KG1 (cell line): ENCODE data around the gene TMEM134.
A peak's percentile ranks its signal among the peaks of the same experiment; 100 is the strongest.

Source experiments
- DNase-seq: peaks from one replicate; lab custom pipeline; 2025; lab: John Stamatoyannopoulos, UW

Gene TMEM134

DNA sequence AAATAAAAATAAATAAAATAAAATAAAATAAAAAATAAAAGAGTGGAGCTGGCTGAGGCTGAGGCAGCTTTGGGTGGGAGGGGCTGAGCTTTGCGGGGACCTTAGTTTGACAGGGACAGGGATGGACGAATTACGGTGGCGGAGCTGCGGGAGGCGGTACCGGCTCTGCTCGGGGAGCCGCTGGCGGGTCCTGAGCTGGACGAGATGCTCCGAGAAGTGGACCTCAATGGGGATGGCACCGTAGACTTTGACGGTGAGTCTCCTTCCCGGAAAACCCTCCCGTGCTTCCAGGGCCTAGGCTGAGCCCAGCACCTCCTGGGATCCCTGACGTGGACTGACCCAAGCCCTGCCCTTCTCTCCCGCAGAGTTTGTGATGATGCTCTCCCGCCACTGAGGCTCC is 10.8 kb downstream of the TMEM134 start:
- no peak for DNase-seq

- DNase-seq: no peak
These were observed 11.6 kb downstream of the TMEM134 start for GRCh38 chr11:67457453-67457852.

DNA sequence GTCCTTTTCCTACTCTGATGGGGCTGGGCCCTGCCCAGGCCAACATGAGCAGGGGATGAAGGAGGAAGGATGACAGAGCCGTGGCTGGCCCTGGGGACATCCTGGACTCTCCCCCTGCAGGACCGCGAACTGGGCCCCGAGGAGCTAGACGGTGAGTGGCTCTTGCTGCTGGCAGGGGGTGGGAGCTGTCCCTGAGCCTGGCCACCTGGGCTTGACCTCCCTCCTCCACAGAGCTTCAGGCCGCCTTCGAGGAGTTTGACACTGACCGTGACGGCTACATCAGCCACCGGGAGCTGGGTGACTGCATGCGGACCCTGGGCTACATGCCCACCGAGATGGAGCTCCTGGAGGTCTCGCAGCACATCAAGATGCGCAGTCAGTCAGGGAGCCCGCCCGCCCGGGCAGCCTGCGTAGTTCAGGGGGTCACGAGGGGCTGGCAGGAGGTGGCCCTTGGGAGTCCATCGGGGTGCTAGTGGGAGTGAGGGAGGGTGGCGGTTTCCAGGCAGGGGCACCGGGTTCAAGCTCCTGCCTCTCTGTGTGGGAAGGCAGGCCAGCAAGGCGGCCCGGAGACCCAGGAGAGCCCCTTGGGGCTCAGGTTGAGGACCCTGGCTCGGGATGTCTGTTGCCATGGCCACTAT is 12.9 kb downstream of the TMEM134 start:
- no peak for DNase-seq

GRCh38 chr11:67455054-67455453 is 14.0 kb downstream of the TMEM134 start, which contains the start of gene CABP4:
Gene CABP4, plus strand, starts transcription at chr11:67455354. Its CDS starts 70 bp downstream, at chr11:67455424.
- DNase-seq: no peak

DNA sequence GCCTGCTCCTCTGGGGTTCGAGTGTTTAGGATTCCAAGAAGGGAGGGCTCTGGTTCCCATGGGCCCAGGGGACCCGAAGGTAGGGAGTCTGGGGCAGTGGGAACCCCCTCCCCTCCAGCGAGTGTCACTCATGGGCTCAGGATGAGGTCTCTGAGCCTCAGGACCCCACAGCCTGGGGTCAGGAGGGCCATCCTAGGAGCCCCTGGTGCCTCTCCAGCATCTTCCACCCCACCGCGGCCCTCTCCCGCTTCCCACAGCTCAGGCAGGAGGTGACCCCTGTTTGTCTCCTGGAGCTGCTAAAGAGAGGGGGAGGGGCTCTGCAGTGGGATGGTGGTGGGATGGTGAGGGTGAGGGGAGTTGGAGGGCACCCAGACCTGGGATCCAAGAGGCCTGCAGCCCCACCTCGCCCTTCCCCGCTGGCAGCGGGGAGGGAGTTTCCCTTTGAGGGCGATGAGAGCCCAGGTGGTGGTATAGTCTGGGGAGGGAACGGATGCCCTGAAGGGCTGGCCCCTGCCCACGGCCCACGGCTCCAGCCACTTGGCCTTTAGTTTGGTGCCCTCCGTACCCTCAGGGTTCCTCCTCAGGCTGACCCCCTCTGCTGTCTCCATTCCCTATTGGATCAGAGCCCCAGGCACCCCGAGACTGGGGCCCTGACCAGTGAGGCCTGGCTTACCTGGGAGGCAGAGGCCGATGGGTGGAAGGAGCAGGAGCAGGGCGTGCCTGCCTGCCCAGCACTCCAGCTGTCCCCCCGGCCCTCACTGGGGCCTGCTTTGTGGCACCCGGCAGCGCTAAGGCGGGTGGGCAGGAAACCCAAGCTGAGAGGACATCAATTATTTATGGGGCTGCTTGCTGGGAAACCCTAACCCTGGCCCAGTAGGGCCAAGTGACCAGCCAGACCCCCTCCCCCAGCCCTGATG is 15.0 kb downstream of the TMEM134 start:
- no peak for DNase-seq

GRCh38 chr11:67452141-67452952 is 16.7 kb downstream of the TMEM134 start, which contains the start of gene GPR152:
Gene GPR152, minus strand, starts transcription at chr11:67452729. Its CDS starts 5 bp downstream, at chr11:67452724.
- DNase-seq: no peak

GRCh38 chr11:67451658-67451976 is 17.4 kb downstream of the TMEM134 start:
- no peak for DNase-seq

- DNase-seq: no peak
These were observed 18.0 kb downstream of the TMEM134 start for GRCh38 chr11:67450796-67451657.

- peak; percentile 50 for DNase-seq
These were observed 19.8 kb downstream of the TMEM134 start for GRCh38 chr11:67449116-67449844.

- DNase-seq: no peak
These were observed 20.8 kb downstream of the TMEM134 start for GRCh38 chr11:67448220-67448609.

- no peak for DNase-seq
These were observed 23.5 kb downstream of the TMEM134 start for GRCh38 chr11:67445515-67445914.

- DNase-seq: no peak
These were observed 26.3 kb downstream of the TMEM134 start for GRCh38 chr11:67442504-67443404.

- DNase-seq: no peak
These were observed 27.2 kb downstream of the TMEM134 start for GRCh38 chr11:67441731-67442351.

DNA sequence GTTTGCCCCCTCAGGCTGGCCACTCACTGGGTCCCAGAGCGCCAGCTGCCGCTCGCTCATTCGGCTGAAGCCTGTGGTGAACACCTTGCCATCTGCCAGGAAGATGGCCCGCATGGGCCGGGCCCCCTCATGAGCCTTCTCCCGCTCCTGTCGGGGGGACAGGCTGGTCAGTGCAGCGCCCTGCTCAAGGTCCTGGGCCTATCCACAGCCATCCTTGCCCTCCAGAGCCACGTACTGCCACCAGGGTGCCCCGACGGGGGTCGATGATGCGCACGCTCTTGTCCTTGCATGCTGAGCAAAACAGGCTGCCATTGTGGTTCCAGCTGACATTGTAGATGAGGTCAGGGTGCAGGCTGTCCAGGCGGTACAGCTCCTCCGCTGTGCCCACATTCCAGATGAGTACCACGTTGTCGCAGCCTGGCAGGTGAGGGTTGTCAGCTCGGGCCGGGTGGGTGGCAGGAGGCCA is 27.9 kb downstream of the TMEM134 start:
- DNase-seq: no peak

- no peak for DNase-seq
These were observed 28.6 kb downstream of the TMEM134 start for GRCh38 chr11:67440229-67441097.

DNA sequence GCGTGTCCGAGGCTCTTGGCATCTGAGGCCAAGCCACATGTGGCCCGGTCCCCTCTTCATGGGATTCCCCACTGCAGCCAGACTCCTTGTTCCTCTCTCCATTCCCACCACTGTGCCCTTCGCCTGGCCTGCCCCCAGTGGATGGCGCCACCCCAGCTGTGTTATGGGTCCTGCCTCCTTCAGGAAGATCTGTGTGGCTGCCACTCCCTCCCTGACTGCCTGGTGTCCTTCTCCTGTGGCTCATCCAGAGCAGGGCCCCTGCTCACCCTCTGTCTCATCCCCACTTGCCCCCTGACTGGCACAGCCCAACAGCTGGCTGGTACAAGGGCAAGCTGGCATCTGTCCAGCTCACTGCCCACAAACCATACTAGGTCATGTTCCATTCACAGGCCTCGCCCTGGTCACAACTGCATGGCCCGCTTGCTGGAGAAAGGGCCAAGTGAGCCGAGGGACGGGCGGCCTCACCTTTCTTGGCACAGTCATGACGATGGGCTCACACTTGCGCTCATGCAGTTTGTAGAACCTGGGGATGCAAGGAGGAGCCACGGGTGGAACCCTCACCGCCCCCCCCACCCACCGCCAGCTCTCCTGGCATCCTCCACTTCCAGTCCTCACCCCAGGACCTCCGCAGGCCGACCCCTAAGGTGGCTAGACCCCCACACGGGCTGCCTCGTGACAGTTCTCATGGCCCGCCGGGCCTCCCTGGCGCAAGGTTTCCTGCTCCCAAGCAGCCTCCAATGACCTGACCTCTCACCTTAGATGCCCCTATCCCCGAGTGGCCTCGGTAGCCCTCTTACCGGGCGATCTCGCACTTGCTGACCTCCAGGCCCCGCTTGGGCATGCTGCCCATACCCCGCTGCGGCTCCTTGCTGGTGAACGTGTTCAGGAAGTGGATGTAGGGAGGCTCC is 29.5 kb downstream of the TMEM134 start:
- DNase-seq: peak; percentile 22
